ENCODE measurements around the gene RAB3D. TPM values are rescaled to one million over a fixed set of nuclear protein-coding genes. Genes with fewer than 3 reads are reported as not detected.

Gene RAB3D
- total and polyA plus RNA-seq, 10 of the 15 experiments (the other 5 are each of a cell fraction or from before 2014, with no cell fraction given), result 1.1 to 15.7 (median 6.2) TPM

DNA sequence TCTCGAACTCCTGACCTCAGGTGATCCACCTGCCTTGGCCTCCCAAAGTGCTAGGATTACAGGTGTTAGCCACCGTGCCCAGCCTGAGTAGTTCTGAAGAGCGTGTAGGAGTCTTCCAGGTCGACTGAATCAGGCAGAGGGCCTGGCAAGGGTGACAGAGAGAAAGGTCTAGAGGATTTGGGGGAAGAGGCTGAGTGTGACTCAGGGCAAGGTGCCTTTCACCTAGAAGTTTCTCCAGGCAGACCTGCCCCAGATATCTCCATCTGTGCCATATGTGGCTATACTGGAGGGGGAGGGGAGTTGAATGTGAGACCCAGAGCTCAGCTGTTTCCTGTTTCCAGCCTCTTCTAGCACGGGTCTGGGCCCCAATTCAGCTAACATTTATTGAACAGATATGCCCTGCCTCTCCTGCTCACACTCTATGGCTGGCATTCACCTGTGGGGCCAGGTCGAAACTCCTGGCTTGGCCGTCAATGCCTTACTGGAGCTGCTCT lies 8.1 kb upstream of the RAB3D start:
- CTCF ChIA-PET, result interaction anchor here (1.5 to 2.2 kb wide), 3 partner anchors 27 to 33 kb away, joined by 5 to 9 read pairs (median 8); partner anchors contain the start of gene SWSAP1
- FAIRE-seq, result no peak

More for the DNA sequence above, 8.1 kb upstream of the RAB3D start:
- no peak overlapping the region for H3K27ac ChIP-seq (ENCODE audit: control insufficient read depth, insufficient read depth)
- no peak for ATAC-seq
- no peak overlapping the region for H3K4me3 ChIP-seq
- peaks cover 5% of the 10 kb centered on the region; the same call in 2 of the 3 replicates for H3K9me3 ChIP-seq (replicated peaks; ENCODE audit: control insufficient read depth, insufficient read depth, low read length)
- H3K79me2 ChIP-seq (ENCODE audit: control insufficient read depth, insufficient read depth, low read length), result peaks cover 10% of the 10 kb centered on the region
- no TSS peak for BruUV-seq (replicated peaks)
- in situ Hi-C loops (cut with MboI), result no loop called here
- 67% methylated on average over 7 of the region's 7 CpGs for WGBS (ENCODE audit: insufficient coverage, insufficient replicate concordance, low lambda C conversion rate, missing lambda C conversion rate)
- POLR2A ChIA-PET, result interaction anchor here (3.1 to 3.4 kb wide), 2 partner anchors 28 to 34 kb away, joined by 14 to 48 read pairs; partner anchors contain the start of gene SWSAP1
- H3K27me3 ChIP-seq (replicated peaks in 1 of 2; ENCODE audit: control insufficient read depth in 2 of 2, insufficient read depth in 2 of 2, low read length in 1 of 2), result no peaks in the 10 kb centered on the region
- H3K4me1 ChIP-seq (ENCODE audit: control insufficient read depth, insufficient read depth, low read length), result peaks cover 11% of the 10 kb centered on the region
- no peaks in the 10 kb centered on the region for H3K36me3 ChIP-seq (ENCODE audit: control insufficient read depth in 2 of 2, insufficient read depth in 2 of 2, low read length in 1 of 2)
- SMC1A ChIA-PET (ENCODE audit: uncharacterized antibody, unreplicated experiment), result interaction anchor here (2.9 kb wide), 1 partner anchor 28 kb away, joined by 28 read pairs; the partner anchor contains the start of gene SWSAP1
- H3K4me2 ChIP-seq (ENCODE audit: control insufficient read depth, insufficient read depth), result no peak overlapping the region
- no peak for DNase-seq (ENCODE audit: low read depth, low spot score)
- intact Hi-C loops (cut with micrococcal nuclease; ENCODE audit: unreplicated experiment), result loop anchor here (2.0 kb wide), 1 partner anchor 27 kb away; the partner anchor contains the start of gene SWSAP1
- TF ChIP-seq SMC3 (IDR thresholded peaks at IDR 0.05; ENCODE audit: borderline replicate concordance, low read length) (no peak), KLF5 (IDR thresholded peaks at IDR 0.05; ENCODE audit: partially characterized antibody) (no peak), NFXL1 (IDR thresholded peaks at IDR 0.05; ENCODE audit: borderline replicate concordance) (no peak), ZNF622 (IDR thresholded peaks at IDR 0.05) (no peak), POLR2A (IDR thresholded peaks at IDR 0.05; ENCODE audit: low read depth, low read length) (no peak)
- TF ChIP-seq, protein P1, sequence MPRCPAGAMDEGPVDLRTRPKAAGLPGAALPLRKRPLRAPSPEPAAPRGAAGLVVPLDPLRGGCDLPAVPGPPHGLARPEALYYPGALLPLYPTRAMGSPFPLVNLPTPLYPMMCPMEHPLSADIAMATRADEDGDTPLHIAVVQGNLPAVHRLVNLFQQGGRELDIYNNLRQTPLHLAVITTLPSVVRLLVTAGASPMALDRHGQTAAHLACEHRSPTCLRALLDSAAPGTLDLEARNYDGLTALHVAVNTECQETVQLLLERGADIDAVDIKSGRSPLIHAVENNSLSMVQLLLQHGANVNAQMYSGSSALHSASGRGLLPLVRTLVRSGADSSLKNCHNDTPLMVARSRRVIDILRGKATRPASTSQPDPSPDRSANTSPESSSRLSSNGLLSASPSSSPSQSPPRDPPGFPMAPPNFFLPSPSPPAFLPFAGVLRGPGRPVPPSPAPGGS (IDR thresholded peaks at IDR 0.05; ENCODE audit: borderline replicate concordance, insufficient read depth, low read depth, low read length, poor library complexity, severe bottlenecking), result no peak
- TF ChIP-seq, protein P2, sequence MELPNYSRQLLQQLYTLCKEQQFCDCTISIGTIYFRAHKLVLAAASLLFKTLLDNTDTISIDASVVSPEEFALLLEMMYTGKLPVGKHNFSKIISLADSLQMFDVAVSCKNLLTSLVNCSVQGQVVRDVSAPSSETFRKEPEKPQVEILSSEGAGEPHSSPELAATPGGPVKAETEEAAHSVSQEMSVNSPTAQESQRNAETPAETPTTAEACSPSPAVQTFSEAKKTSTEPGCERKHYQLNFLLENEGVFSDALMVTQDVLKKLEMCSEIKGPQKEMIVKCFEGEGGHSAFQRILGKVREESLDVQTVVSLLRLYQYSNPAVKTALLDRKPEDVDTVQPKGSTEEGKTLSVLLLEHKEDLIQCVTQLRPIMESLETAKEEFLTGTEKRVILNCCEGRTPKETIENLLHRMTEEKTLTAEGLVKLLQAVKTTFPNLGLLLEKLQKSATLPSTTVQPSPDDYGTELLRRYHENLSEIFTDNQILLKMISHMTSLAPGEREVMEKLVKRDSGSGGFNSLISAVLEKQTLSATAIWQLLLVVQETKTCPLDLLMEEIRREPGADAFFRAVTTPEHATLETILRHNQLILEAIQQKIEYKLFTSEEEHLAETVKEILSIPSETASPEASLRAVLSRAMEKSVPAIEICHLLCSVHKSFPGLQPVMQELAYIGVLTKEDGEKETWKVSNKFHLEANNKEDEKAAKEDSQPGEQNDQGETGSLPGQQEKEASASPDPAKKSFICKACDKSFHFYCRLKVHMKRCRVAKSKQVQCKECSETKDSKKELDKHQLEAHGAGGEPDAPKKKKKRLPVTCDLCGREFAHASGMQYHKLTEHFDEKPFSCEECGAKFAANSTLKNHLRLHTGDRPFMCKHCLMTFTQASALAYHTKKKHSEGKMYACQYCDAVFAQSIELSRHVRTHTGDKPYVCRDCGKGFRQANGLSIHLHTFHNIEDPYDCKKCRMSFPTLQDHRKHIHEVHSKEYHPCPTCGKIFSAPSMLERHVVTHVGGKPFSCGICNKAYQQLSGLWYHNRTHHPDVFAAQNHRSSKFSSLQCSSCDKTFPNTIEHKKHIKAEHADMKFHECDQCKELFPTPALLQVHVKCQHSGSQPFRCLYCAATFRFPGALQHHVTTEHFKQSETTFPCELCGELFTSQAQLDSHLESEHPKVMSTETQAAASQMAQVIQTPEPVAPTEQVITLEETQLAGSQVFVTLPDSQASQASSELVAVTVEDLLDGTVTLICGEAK (IDR thresholded peaks at IDR 0.05; ENCODE audit: borderline replicate concordance), result no peak
- H4K20me1 ChIP-seq (ENCODE audit: control insufficient read depth, insufficient read depth), result no peaks in the 10 kb centered on the region
- RAD21 ChIA-PET (ENCODE audit: unreplicated experiment), result interaction anchor here (1.8 to 2.2 kb wide), 3 partner anchors 24 to 30 kb away, joined by 11 to 20 read pairs (median 12); partner anchors contain the start of gene SWSAP1
- no peak overlapping the region for H2AFZ ChIP-seq (ENCODE audit: control insufficient read depth, low read depth, low read length)
- no peak overlapping the region for H3K9ac ChIP-seq (ENCODE audit: control insufficient read depth, insufficient read depth, low read length)

Measured in GM12878 (cell line).